ENCODE data around the gene RNF144B. TPM values are rescaled to one million over a fixed set of nuclear protein-coding genes. Genes with fewer than 3 reads are reported as not detected.

Gene RNF144B
- total and polyA plus RNA-seq, 2 of the 13 experiments (the other 11 are each of a cell fraction or from before 2014, with no cell fraction given) = 1.8 to 4.3 TPM

DNA sequence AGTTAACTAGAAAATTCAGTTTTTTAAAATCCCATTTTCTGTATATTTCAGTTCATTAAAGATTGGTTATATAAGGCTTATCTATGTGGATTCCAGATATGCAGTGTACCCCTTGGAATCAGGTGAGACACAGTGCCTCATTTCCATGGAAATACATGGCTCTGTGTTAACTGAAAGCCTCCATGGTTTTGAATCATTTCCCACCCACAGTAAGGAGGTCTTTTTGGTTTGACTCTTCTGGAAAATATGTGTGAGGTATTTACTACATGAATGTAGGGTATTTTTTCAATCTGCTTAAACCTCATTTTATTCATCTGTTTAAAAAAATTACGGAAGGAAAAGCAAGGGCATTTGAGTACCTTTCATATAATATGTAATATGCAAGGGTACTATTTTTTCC, 25.5 kb downstream of the RNF144B start:
- H2AFZ ChIP-seq (ENCODE audit: low read length) = no peak overlapping the region
- no peak overlapping the region for H3K4me2 ChIP-seq (ENCODE audit: low read depth, low read length)
- H3K27ac ChIP-seq (ENCODE audit: extremely low read length, insufficient read depth, low read length) = no peak overlapping the region
- H4K20me1 ChIP-seq (ENCODE audit: insufficient read depth, low read length) = no peaks in the 10 kb centered on the region
- DNase-seq (ENCODE audit: low spot score) (no peak), FAIRE-seq (no peak), ATAC-seq (no peak)
- H3K9me3 ChIP-seq (ENCODE audit: low read length) = no peaks in the 10 kb centered on the region
- POLR2A ChIA-PET = no interaction called here
- WGBS (ENCODE audit: low lambda C conversion rate) = 95% methylated on average over 1 of the region's 1 CpG
- CTCF ChIA-PET (ENCODE audit: low intra/inter-chr PET ratio, low total read pairs) = no interaction called here
- H3K27me3 ChIP-seq (ENCODE audit: control insufficient read depth in 1 of 2, insufficient read depth in 2 of 2, low read length in 2 of 2) = no peaks in the 10 kb centered on the region
- H3K4me1 ChIP-seq (ENCODE audit: insufficient read depth, low read length) = peaks cover 10% of the 10 kb centered on the region
- H3K9ac ChIP-seq (ENCODE audit: insufficient read depth, low read depth, low read length) = no peak overlapping the region
- H3K36me3 ChIP-seq (replicated peaks in 1 of 2; ENCODE audit: control insufficient read depth in 1 of 2, insufficient read depth in 2 of 2, low read length in 2 of 2) = no peaks in the 10 kb centered on the region; a peak in 2 of 5 replicates
- no peaks in the 10 kb centered on the region for H3K79me2 ChIP-seq (ENCODE audit: insufficient read depth, low read length)
- in situ Hi-C loops (cut with HindIII; ENCODE audit: extremely low pct_ligation_motif_present, low pct_unique_long_range_greater_than_20kb) (no loop called here), intact Hi-C loops (cut with micrococcal nuclease; ENCODE audit: unreplicated experiment) (no loop called here)
- no TSS peak for BruUV-seq (replicated peaks)
- TF ChIP-seq, protein P1, sequence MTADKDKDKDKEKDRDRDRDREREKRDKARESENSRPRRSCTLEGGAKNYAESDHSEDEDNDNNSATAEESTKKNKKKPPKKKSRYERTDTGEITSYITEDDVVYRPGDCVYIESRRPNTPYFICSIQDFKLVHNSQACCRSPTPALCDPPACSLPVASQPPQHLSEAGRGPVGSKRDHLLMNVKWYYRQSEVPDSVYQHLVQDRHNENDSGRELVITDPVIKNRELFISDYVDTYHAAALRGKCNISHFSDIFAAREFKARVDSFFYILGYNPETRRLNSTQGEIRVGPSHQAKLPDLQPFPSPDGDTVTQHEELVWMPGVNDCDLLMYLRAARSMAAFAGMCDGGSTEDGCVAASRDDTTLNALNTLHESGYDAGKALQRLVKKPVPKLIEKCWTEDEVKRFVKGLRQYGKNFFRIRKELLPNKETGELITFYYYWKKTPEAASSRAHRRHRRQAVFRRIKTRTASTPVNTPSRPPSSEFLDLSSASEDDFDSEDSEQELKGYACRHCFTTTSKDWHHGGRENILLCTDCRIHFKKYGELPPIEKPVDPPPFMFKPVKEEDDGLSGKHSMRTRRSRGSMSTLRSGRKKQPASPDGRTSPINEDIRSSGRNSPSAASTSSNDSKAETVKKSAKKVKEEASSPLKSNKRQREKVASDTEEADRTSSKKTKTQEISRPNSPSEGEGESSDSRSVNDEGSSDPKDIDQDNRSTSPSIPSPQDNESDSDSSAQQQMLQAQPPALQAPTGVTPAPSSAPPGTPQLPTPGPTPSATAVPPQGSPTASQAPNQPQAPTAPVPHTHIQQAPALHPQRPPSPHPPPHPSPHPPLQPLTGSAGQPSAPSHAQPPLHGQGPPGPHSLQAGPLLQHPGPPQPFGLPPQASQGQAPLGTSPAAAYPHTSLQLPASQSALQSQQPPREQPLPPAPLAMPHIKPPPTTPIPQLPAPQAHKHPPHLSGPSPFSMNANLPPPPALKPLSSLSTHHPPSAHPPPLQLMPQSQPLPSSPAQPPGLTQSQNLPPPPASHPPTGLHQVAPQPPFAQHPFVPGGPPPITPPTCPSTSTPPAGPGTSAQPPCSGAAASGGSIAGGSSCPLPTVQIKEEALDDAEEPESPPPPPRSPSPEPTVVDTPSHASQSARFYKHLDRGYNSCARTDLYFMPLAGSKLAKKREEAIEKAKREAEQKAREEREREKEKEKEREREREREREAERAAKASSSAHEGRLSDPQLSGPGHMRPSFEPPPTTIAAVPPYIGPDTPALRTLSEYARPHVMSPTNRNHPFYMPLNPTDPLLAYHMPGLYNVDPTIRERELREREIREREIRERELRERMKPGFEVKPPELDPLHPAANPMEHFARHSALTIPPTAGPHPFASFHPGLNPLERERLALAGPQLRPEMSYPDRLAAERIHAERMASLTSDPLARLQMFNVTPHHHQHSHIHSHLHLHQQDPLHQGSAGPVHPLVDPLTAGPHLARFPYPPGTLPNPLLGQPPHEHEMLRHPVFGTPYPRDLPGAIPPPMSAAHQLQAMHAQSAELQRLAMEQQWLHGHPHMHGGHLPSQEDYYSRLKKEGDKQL (CRISPR knock-in tag; IDR thresholded peaks at IDR 0.05; ENCODE audit: low read depth) = no peak
- TF ChIP-seq, protein P2, sequence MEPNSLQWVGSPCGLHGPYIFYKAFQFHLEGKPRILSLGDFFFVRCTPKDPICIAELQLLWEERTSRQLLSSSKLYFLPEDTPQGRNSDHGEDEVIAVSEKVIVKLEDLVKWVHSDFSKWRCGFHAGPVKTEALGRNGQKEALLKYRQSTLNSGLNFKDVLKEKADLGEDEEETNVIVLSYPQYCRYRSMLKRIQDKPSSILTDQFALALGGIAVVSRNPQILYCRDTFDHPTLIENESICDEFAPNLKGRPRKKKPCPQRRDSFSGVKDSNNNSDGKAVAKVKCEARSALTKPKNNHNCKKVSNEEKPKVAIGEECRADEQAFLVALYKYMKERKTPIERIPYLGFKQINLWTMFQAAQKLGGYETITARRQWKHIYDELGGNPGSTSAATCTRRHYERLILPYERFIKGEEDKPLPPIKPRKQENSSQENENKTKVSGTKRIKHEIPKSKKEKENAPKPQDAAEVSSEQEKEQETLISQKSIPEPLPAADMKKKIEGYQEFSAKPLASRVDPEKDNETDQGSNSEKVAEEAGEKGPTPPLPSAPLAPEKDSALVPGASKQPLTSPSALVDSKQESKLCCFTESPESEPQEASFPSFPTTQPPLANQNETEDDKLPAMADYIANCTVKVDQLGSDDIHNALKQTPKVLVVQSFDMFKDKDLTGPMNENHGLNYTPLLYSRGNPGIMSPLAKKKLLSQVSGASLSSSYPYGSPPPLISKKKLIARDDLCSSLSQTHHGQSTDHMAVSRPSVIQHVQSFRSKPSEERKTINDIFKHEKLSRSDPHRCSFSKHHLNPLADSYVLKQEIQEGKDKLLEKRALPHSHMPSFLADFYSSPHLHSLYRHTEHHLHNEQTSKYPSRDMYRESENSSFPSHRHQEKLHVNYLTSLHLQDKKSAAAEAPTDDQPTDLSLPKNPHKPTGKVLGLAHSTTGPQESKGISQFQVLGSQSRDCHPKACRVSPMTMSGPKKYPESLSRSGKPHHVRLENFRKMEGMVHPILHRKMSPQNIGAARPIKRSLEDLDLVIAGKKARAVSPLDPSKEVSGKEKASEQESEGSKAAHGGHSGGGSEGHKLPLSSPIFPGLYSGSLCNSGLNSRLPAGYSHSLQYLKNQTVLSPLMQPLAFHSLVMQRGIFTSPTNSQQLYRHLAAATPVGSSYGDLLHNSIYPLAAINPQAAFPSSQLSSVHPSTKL (CRISPR knock-in tag; IDR thresholded peaks at IDR 0.05) = no peak
- TF ChIP-seq, protein P3, sequence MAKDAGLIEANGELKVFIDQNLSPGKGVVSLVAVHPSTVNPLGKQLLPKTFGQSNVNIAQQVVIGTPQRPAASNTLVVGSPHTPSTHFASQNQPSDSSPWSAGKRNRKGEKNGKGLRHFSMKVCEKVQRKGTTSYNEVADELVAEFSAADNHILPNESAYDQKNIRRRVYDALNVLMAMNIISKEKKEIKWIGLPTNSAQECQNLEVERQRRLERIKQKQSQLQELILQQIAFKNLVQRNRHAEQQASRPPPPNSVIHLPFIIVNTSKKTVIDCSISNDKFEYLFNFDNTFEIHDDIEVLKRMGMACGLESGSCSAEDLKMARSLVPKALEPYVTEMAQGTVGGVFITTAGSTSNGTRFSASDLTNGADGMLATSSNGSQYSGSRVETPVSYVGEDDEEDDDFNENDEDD (CRISPR knock-in tag; IDR thresholded peaks at IDR 0.05; ENCODE audit: borderline replicate concordance) = no peak
- TF ChIP-seq CHCHD3 (CRISPR knock-in tag; IDR thresholded peaks at IDR 0.05) = no peak
- no peak for TF ChIP-seq SRY (CRISPR knock-in tag; IDR thresholded peaks at IDR 0.05)
- TF ChIP-seq, protein P4, sequence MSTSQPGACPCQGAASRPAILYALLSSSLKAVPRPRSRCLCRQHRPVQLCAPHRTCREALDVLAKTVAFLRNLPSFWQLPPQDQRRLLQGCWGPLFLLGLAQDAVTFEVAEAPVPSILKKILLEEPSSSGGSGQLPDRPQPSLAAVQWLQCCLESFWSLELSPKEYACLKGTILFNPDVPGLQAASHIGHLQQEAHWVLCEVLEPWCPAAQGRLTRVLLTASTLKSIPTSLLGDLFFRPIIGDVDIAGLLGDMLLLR (CRISPR knock-in tag; IDR thresholded peaks at IDR 0.05) = no peak
- TF ChIP-seq KAT8 (CRISPR knock-in tag; IDR thresholded peaks at IDR 0.05) = no peak
- TF ChIP-seq ZNF180 (CRISPR knock-in tag; IDR thresholded peaks at IDR 0.05; ENCODE audit: borderline replicate concordance, low read depth) = no peak
- no peak for TF ChIP-seq ARID2 (CRISPR knock-in tag; IDR thresholded peaks at IDR 0.05; ENCODE audit: borderline replicate concordance)
- no peak for TF ChIP-seq POLR2A (IDR thresholded peaks at IDR 0.05; ENCODE audit: insufficient read depth in 1 of 2, low read depth in 2 of 2, low read length in 2 of 2)
- TF ChIP-seq HNRNPL (IDR thresholded peaks at IDR 0.05; ENCODE audit: low read depth, low read length) = no peak
- no peak overlapping the region for H3K4me3 ChIP-seq (replicated peaks in 1 of 3; ENCODE audit: insufficient read depth in 1 of 3, low read depth in 2 of 3, low read length in 3 of 3)
